ENCODE measurements around the gene CACHD1.
"Not testable (repeated sequence)": the region's sequence is repeated elsewhere in the genome, so short reads cannot be mapped to it uniquely, and the experiment has no call there.

CACHD1 gene

GRCh38 chr1:64715186-64715585 is 245.3 kb downstream of the CACHD1 start:
- no peak for DNase-seq

GRCh38 chr1:64721135-64721534 is 251.2 kb downstream of the CACHD1 start:
- DNase-seq: no peak

- DNase-seq: no peak
Measured at GRCh38 chr1:64721576-64722145, 251.7 kb downstream of the CACHD1 start.

DNA sequence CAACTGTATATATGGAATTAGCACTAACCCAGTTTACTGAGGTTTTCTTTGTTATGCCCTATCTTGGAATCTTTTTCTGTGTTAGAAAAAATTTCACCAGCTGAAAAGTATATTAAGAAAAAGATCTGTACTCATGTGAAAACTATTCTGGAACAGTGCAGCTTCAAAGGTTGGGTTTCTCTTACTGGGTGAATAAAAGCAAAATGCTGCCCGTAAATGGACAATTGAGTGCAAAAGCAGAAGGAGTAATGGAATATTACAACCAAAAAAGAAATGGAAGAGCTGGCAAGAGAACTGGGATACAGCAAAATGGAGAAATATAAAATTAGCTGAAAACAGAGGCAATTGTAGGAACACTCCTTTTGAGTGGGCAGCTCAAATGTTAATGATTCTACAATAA is 257.9 kb downstream of the CACHD1 start:
- no peak for DNase-seq

DNA sequence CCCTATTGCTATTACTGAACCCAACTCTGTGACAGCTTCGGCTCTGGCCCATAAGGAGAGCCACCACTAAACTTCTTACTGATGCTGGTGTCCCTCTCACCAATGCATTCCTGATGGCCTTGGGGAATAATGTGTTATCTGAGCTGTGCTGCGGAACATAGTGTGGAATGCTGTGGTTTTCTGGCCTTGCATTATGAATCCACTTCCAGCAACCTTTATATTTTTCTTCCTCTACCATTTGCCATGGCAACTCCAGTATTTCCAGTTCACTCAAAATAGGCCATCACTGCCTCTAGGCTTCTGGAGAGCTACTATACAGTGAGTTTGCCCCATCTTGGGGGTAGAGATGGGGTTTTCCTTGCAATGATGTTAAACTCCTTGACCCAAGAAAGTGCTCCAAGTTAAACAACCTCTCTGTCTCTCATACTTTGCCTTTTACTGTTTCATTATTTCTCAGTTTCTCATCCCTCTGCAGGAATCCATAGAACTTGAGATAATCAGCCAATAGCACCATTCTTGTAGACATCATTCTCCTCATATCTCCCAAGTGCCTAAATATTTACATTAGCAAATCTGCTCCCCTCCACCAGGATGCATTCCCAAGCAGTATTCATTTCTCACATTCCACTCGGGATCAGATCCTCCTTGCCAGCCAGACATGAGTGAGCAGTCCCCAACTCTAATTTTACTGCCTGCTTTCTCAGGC is 263.8 kb downstream of the CACHD1 start:
- DNase-seq: no peak

DNA sequence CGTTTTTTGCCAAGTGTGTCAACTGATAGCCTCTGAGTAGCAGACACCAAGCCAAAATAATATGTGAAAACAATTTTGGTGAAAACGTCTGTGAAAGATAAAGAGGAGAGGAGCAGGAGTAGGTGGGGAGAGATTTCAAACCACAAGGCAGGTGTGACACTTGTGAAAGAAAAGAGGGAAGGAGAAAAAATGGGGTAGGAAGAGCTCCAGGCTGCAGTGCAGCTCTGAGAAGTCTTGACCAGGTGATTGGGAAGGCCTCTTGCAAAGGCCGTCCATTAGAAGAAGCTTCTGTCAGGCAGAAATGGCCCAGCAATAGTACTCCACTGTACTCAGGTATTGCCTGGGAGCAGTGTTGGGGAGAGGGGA is 264.3 kb downstream of the CACHD1 start:
- no peak for DNase-seq

- DNase-seq: not testable (repeated sequence)
Measured at GRCh38 chr1:64740687-64741086, 270.8 kb downstream of the CACHD1 start.
